Astrocyte of the cerebellum (primary cell): ENCODE results near the gene SETBP1.

ENCODE experiments used
- DNase-seq: peaks from one replicate; pipeline ENCODE4 v3.0.0-alpha.2; 2011; ENCODE audit warnings: low read depth
- H3K4me3 ChIP-seq: 2 replicates; pipeline ENCODE4 v1.5.1; 2011; ENCODE audit warnings: mild to moderate bottlenecking, low read depth, low read length, moderate library complexity
- CTCF ChIP-seq: IDR thresholded peaks from 2 replicates; pipeline ENCODE4 v1.5.1; 2012; ENCODE audit warnings: low read length, low read depth, moderate library complexity, mild to moderate bottlenecking; ENCODE audit errors: missing control alignments
- in situ Hi-C: cut with HindIII; loops from 2 replicates; pipeline ENCODE4 v1.10.0; 2017; ENCODE audit warnings: low sequenced_read_pairs

Gene SETBP1

GRCh38 chr18:44958040-44958439, 277.4 kb downstream of the SETBP1 start:
- no peak for DNase-seq
- H3K4me3 ChIP-seq, result no peak overlapping the region
- no peak for TF ChIP-seq CTCF
- in situ Hi-C loops, result no loop called here

- DNase-seq, result no peak
- TF ChIP-seq CTCF, result no peak
- in situ Hi-C loops, result no loop called here
- no peak overlapping the region for H3K4me3 ChIP-seq
Observed at GRCh38 chr18:44958455-44958854, 277.8 kb downstream of the SETBP1 start.

- in situ Hi-C loops, result no loop called here
- no peak for TF ChIP-seq CTCF
- no peak for DNase-seq
- no peak overlapping the region for H3K4me3 ChIP-seq
Observed at GRCh38 chr18:44959013-44959412, 278.3 kb downstream of the SETBP1 start.

GRCh38 chr18:44960580-44960979, 279.9 kb downstream of the SETBP1 start:
- no peak for TF ChIP-seq CTCF
- no peak for DNase-seq
- in situ Hi-C loops, result no loop called here
- H3K4me3 ChIP-seq, result no peak overlapping the region

- H3K4me3 ChIP-seq, result no peak overlapping the region
- in situ Hi-C loops, result no loop called here
- no peak for TF ChIP-seq CTCF
- DNase-seq, result no peak
Observed at GRCh38 chr18:44961288-44961995, 280.8 kb downstream of the SETBP1 start.

GRCh38 chr18:44967599-44967998, 286.9 kb downstream of the SETBP1 start:
- no peak for TF ChIP-seq CTCF
- in situ Hi-C loops, result no loop called here
- DNase-seq, result no peak
- no peak overlapping the region for H3K4me3 ChIP-seq
